ENCODE data around the gene NMT1.

Gene NMT1

DNA sequence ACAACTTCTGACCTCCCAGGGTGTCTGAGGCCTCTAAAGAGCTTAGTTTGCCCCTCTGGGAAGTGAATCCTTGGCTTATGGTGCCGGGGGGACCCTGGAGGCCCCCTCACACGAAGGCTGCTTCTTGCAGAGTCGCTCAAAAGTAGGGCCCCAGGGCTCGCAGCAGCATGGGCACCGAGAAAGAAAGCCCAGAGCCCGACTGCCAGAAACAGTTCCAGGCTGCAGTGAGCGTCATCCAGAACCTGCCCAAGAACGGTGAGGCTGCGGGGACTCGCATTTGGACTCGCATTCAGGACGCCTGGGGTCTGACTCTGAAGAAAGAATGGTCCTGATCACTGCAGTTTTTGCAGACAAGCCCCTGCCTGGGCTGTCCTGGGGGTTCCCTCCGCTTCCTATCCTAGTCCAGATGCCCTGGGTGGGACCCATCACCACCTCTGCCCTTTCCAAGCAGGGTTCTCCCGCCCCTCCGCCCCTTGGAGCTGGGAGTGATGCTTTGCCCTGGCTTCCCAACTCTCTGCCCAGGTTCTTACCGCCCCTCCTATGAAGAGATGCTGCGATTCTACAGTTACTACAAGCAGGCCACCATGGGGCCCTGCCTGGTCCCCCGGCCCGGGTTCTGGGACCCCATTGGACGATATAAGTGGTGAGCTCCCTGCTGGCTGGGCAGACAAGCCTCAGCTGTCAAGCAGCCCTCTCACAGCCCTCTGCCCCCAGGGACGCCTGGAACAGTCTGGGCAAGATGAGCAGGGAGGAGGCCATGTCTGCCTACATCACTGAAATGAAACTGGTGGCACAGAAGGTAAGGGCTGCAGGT is 75.1 kb downstream of the NMT1 start:
- no peak for DNase-seq (ENCODE audit: low read depth, low spot score)

DNA sequence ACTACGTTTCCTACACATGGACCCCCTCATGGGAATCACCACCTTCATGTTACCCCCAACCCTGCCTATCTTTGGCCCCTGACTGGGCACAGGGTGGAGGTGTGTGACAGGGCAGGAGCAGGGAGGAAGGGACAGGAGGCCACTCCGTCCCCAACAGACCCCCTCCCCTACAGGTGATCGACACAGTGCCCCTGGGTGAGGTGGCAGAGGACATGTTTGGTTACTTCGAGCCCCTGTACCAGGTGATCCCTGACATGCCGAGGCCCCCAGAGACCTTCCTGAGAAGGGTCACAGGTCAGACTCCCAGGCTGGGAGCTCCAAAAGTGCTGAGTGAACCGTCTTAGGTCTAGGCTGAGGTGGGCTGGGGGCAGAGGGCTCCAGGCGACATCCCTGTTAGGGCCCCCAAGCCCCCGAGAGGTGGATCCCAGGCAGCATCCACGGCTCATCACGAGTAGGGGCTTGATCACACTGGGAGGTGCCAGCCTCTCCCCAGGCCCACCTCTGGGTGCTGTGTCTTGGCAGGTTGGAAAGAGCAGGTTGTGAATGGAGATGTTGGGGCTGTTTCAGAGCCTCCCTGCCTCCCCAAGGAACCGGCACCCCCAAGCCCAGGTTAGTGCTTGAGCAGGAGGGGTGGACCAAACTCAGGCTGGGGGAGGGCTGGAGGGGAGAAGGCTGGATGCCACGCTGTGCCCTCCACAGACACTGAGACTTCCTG is 75.9 kb downstream of the NMT1 start:
- no peak for DNase-seq (ENCODE audit: low read depth, low spot score)

DNA sequence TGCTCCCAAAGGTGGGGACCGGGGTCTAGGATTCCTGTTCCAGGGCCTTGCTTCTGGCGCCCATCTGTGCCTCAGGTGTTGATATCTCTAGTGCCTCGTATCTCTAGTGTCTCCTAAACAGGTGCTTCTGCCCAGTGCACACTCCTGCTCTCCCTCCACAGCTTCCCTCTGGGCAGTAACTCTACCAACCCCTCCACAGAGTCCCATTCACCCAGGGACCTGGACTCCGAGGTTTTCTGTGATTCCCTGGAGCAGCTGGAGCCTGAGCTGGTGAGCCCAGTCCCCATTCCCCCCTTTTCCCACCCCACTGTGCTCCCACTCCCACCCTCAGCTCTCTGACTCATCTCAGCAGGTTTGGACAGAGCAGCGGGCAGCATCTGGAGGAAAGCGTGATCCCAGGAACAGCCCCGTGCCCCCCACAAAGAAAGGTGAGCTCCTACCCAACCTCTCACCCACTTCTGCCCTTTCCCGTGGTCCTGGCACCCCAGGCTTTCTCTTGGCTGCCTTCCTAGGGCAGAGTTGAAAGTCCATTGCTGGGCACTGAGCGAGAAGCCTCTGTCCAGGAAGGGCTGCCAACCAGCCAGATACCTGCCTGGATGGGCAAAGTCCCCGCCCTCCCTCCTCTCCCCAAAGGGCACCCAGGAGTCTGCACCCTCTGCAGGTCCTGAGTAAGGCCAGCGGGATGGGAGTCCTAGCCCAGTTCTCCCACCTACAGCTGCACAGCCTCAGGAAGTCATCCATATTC is 76.6 kb downstream of the NMT1 start:
- DNase-seq (ENCODE audit: low read depth, low spot score), result no peak

DNA sequence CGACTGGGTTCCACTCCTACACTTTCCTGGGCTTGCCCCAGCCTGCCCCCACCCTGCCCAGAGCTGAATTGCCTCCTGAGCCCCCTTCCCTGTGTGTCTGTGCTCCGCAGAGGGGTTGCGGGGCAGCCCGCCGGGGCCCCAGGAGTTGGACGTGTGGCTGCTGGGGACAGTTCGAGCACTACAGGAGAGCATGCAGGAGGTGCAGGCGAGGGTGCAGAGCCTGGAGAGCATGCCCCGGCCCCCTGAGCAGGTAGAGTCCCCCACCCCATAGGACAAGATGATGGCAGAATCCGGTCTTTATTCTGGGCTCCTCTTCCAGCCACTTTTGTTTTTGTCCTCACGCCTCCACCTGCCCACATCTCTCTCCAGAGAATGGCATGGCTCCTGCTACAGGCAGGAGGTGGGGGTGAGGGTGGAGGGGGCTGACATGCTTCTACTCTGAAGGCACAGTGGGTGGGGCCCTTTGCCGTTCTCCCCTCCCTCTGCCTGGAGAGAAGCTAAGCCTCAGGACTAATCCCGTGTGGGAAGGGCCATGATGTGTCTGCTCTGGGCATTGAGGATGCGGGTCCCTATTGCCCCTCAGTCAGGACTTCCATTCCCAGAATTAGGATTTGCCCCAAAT is 77.9 kb downstream of the NMT1 start:
- no peak for DNase-seq (ENCODE audit: low read depth, low spot score)

DNA sequence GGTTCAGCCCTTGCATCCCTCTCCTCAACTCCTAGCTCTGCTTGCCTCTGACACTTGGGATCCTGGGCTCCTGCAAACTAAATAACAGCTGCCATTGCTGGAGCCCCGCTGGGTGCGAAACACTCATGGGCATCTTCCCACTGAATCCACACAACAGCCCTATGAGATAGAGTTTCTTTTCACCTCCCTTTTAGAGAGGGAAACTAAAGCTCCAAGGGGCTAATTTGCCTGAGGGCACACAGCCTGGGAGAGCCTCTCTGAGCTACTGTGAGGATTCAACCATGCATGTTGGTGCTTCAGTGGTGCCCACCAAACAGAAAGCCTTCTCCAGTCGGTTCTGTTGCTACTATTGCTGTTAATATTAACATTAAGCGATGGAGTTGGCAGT is 78.4 kb downstream of the NMT1 start:
- no peak for DNase-seq (ENCODE audit: low read depth, low spot score)

DNA sequence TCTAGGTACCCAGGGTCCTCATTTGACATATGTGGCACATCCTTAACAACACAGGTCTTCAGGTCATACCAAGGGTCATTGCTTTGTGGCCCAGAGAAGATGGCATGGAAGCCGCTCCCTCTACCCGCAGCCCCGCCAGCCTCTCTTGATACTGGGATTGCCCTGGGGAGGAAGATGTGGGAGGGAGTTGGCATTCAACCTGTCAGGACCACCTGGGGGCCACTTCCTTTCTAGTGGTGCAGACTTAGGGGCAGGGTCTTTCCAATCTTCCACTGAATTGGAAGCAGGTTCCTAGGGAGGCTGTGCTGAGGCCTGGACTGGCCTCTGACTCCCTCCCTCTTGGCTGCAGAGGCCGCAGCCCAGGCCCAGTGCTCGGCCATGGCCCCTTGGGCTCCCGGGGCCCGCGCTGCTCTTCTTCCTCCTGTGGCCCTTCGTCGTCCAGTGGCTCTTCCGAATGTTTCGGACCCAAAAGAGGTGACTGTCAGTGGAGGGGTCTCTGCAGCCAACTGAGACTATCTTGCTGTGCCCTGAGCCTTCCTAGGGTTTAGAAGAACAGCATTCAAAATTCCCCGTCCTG is 82.1 kb downstream of the NMT1 start:
- DNase-seq (ENCODE audit: low read depth, low spot score), result no peak

DNA sequence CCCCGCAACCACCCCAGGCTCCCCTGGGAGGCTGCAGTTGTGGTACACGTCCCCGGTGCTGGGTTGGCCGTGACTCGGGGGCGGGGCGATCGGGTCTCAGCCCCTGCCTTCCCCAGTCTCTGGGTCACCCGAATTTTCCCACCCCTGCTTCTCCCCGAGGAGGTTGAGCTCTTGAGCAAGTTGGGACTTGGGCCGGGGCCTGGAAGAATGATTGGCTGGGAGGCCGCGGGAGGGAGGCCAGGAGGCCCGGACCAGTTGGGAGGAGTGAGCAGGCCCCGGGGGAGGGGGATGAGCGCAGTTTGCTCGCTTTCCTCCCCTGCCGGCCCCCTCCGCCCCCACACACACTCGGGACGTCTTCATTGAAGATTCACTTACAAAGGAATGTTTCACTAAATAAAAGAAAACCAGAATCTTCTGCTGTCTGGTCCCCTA is 82.7 kb downstream of the NMT1 start:
- DNase-seq (ENCODE audit: low read depth, low spot score), result no peak

DNA sequence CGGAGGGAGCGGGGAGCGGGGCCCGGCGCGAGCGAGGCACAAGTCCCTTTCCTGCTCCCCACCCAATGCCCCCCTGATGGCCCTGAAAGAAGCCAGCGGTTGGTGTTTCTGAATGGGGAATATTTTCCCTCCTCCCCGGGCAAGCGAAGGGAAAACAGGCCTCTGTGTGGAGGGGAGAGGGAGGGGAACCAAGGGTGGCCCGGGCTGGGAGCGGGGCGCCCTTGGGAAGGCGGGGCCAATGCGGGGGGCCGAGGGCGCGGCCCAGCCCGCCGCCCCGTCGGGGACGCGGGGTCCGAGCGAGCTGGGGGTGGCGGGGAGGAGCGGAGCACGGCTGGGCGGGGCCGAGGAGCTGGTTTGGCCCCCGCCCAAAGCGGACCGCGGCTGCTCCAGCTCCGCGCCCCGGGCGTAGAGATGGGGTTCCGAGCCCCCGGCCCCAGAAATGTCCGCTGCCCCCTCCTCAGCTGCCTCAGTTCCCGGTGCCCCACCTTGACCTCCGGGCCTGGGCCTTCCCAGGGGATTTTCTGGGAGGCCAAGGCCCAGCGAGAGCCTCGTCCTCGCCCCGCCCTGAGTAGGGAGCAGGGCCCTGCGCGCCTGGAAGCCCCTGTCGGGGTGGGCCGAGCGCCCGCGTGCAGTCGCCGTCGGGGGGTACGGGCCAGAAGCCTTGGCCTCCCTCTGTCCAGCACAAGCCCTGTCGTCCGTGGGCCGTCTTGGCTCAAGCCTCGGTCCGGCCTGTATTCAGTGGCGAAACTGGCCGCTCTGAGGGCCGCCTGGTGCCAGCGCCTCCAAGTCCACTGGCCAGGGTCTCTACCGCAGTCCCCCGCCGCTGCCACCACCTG is 83.3 kb downstream of the NMT1 start:
- no peak for DNase-seq (ENCODE audit: low read depth, low spot score)

DNA sequence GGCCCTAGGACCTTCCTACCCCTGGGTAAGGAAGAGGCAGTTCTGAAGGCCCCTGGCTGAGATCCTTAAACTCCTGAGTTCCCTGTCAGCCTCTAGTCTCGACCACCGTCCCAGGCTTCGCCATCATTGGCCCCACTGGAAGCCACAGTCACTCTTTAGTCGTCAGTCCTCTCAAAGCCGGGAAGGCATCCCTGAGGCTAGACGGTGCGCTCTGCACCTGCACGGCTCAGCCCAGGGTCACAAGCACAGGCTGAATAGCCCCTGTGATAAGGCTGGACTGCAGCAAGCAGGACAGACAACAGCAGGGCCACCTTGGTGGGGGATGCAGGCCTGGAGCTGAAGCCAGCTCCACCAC is 83.9 kb downstream of the NMT1 start:
- no peak for DNase-seq (ENCODE audit: low read depth, low spot score)

DNA sequence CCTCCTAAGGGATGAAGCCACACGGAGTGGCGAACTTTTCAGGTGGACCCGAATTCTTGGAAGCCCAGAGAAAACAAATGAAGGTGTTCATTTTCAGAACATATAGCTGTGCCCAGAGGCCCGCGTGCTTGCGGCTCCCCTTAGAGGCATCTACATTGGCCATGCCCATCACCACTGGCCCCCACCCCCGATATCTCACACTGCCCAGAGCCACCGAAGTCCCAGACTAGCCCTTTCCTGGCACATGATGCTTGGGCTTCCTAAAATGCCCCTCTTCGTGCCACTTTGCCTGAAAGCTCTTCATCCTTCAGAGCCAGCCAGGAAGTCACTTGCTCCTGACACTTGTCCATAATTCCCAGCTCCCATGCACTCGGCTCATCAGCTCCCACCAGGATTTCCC is 85.0 kb downstream of the NMT1 start:
- DNase-seq (ENCODE audit: low read depth, low spot score), result no peak

DNA sequence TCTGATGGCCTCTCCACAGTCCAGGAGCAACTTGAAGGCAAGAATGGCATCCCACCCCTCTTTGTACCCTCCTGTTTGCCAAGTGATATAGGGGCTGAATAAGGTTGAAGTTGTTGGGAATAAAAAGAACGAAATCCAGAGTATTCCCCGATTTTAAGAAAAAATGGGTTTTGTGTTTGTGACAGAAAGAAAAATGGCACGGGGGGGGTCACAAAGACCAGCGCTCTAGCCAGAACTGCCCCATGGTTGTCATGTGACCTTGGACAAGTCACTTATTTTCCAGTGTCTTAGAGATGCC is 85.4 kb downstream of the NMT1 start:
- DNase-seq (ENCODE audit: low read depth, low spot score), result no peak

DNA sequence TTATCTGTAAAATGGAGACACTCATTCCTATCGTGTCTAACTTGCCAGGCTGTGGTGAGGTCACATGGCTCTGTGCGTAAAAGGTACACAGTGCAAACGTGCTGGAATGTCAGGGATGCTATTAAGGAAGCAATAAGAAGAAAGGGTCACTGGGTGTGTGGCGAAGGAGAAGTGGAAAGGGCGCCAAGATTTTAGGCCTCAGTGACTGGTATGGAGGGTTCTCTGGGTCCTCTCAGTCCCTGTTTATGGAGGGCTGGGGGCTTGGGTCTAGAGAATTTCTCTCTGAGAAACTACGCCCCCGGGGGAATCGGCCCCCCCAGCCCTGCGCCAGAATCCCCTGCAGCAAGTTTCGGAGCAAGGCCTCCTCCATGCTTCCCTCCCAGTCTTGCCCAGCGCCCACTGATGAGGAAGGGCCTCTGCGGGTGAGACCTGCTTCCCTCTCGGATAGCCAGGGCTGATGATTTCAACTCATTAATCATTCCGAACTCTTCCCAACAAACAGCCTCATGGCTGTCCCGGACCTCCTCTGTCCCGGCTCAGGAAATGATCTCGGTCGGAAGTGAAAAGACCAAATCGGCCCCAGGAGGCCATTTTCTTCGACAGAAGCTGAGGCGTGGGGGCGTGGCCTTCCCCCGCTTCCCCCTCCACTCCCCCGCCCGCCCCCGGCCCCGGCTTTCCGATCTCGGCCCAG is 85.9 kb downstream of the NMT1 start:
- no peak for DNase-seq (ENCODE audit: low read depth, low spot score)

DNA sequence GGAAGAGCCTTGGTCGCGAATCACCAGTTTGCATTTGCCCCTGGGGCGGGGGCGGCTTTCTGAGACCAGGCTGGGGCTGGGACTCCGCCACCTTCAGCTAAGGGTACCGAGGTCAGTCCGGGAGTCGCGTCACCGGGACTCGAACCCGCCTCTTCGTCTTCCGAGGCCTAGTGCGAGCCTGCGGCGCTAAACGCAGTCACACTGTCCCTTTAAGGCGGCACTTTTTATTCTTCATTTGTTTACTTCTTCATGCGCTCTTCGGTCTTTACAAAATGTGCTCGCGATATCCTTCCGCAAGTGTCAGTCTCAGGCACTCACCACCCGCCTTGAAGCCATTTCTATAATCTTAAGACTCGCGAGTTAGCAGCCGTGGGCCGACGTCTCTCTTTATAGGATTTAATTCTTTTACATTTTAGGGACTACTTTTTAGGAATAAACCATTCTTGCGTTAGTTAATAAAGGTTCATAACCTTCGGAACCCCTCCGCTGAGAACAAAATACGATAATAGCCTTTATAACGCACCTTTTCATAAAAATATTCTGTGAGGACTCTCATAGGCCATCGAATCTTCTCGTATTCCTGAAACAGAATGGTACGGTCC is 86.6 kb downstream of the NMT1 start:
- peak; percentile 93 for DNase-seq (ENCODE audit: low read depth, low spot score)

DNA sequence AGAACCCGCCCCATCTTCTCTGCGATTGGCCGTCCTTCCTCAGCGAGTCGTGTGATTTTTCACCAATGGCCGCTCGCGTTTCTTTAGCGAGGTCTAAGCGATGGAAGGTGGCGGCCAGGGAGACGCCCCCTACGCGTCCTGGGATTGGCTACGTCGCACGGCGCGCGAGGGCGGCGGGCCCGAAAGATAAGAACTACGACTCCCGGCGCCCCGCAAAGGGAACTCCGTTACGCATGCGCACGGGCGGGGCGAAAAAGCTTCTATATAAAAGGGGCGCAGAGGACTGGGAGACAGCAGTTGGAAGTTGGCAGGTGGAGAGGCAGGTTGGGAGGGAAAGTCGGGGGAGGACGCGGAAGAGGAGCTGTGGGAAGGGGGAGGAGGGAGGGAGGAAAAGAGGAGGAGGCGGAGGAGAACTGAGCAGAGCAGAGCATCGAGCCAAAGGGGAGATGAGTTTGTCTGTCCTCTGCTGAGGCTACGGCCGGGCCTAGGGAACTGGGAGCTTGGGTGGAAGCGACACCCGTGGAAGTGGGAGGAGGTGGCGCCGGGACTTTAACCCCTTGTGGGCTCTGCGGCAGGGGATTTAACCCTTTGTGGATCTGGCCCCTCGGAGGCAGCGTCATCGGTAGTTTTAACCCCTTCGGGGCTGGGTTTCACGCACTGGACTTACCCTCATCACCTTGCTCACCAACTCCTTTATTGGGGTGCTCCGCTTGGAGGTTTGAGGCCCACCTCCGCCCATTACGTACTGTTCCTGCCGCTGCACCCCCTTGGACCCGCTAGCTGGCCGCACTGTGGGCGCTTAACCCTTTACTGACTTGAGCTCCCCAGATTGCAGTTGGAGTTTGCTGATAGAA is 87.3 kb downstream of the NMT1 start, which contains the start of gene HEXIM1:
Gene HEXIM1 (plus strand): TSS at position 293 of the 854 bp plus-strand sequence. CDS start 716 bp downstream, outside the sequence.
- peak; percentile 98 for DNase-seq (ENCODE audit: low read depth, low spot score)

DNA sequence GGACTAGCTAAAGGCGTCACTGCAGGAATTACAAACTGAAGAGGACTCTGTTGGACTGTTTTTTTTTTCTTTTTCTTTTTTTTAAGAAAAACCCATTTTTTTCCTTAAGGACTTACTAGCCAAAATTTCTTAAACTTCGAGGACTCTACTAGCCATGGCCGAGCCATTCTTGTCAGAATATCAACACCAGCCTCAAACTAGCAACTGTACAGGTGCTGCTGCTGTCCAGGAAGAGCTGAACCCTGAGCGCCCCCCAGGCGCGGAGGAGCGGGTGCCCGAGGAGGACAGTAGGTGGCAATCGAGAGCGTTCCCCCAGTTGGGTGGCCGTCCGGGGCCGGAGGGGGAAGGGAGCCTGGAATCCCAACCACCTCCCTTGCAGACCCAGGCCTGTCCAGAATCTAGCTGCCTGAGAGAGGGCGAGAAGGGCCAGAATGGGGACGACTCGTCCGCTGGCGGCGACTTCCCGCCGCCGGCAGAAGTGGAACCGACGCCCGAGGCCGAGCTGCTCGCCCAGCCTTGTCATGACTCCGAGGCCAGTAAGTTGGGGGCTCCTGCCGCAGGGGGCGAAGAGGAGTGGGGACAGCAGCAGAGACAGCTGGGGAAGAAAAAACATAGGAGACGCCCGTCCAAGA is 88.0 kb downstream of the NMT1 start:
- DNase-seq (ENCODE audit: low read depth, low spot score), result no peak

DNA sequence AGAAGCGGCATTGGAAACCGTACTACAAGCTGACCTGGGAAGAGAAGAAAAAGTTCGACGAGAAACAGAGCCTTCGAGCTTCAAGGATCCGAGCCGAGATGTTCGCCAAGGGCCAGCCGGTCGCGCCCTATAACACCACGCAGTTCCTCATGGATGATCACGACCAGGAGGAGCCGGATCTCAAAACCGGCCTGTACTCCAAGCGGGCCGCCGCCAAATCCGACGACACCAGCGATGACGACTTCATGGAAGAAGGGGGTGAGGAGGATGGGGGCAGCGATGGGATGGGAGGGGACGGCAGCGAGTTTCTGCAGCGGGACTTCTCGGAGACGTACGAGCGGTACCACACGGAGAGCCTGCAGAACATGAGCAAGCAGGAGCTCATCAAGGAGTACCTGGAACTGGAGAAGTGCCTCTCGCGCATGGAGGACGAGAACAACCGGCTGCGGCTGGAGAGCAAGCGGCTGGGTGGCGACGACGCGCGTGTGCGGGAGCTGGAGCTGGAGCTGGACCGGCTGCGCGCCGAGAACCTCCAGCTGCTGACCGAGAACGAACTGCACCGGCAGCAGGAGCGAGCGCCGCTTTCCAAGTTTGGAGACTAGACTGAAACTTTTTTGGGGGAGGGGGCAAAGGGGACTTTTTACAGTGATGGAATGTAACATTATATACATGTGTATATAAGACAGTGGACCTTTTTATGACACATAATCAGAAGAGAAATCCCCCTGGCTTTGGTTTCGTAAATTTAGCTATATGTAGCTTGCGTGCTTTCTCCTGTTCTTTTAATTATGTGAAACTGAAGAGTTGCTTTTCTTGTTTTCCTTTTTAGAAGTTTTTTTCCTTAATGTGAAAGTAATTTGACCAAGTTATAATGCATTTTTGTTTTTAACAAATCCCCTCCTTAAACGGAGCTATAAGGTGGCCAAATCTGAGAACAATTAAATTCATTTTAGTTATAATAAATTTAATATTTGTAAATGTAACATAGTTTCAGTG is 88.8 kb downstream of the NMT1 start:
- no peak for DNase-seq (ENCODE audit: low read depth, low spot score)

Data from iPS DF 19.7 (cell line).